Mononuclear cell (primary cell): ENCODE data around the gene TANGO2. TPM values are rescaled to one million over a fixed set of nuclear protein-coding genes. Genes with fewer than 3 reads are reported as not detected.

Experiments
- H3K27me3 ChIP-seq: 2 replicates; pipeline ENCODE4 v1.6.0; 2011; ENCODE audit warnings: low read length, control low read depth; ENCODE audit not compliant: insufficient read depth
- H3K4me1 ChIP-seq: 2 replicates; pipeline ENCODE4 v1.5.1; 2011; ENCODE audit warnings: mild to moderate bottlenecking, low read length, control low read depth; ENCODE audit not compliant: insufficient read depth
- H3K4me3 ChIP-seq: 2 replicates; pipeline ENCODE4 v1.5.1; 2011; ENCODE audit warnings: mild to moderate bottlenecking, low read length, moderate library complexity
- H3K9me3 ChIP-seq: 2 replicates; pipeline ENCODE4 v1.5.1; 2011; ENCODE audit warnings: low read depth, mild to moderate bottlenecking, control low read depth, low read length
- total RNA-seq: library from RNA; depleted of rRNA; stranded (reverse); fragments of >200 nt; gene quantifications from one replicate; pipeline ENCODE4 v1.2.3, GENCODE V29; 2012

Gene TANGO2
- total RNA-seq, 1 donor, result 20.1 TPM

DNA sequence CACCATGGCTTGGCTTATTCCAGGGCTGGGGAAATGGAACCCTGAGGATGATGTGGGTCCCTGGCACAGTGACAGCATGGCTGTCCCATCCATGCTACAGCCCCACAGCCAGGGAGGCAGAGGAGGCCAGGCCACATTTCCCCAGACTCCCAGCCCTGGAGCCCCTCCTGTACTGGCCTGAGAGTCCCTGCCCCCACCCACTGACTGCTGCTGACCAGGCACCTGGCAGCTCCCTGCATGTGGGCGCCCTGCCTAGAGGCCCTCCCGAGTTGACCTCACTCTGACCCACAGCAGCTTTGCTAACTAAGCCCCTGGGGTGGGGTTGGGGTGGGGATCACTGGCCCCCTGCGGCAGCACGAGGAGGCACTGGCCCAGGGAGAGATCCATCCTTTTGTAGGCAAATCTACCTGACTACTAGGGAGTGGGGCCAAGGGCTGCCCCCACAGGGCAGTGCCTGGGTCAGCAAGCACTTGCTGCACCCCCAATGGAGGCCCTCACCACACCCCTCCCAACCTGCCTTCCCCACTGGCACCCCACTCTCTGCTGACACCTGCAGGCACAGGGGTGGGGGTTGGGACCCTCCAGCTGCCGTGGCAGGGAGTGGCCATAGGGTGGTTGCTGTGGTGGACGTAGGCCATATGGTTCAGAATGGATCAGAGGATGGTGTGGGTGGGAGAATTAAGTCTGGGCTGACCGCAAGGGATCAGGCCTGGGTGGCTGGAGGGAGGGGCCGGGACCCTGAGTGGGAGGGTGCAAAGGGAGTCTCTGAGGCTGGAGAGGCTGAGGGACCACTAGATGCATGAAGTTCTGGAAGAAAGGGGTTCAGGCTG lies 21.7 kb upstream of the TANGO2 start:
- Histone ChIP-seq H3K9me3 (peaks cover 13% of the 10 kb centered on the region), H3K27me3 (no peaks in the 10 kb centered on the region), H3K4me3 (no peak overlapping the region), H3K4me1 (no peaks in the 10 kb centered on the region)

DNA sequence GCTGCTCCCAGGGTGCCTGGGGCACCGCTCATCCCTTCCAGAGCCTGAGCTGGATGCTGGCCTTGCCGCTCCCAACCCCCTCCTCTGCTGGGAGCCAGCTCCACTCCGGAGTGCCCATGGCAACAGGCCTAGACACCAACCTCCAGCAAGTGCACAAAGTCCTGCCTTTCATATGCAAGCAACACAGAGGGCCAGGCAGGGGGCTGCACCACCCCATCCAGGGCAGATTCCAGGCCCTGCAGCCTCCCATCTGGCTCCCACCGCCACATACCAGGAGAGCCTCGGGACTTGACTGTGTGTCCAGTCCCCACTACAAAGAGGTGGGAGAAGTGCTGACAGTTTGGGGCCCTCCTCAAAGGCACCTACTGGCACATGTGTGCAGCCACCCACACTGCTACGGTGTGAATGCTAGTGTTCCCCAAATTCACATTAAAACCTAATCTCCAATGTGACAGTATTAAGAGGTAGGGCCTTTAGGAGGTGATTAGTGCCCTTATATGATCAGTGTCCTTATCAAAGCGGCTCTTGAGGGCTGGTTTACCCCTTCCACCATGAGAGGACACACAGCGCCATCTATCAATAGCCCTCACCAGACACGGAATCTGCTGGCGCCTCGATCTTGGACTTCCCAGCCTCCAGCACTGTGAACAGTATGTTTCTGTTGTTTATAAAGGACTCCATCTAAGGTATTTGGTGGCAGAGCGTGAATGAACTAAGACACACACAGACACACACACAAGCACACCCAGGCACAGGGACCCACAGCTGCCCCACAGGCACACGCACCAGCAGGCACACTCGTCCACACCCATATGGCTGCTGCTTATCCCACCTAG lies 20.4 kb upstream of the TANGO2 start:
- Histone ChIP-seq H3K27me3 (no peaks in the 10 kb centered on the region), H3K9me3 (peaks cover 18% of the 10 kb centered on the region), H3K4me1 (no peaks in the 10 kb centered on the region), H3K4me3 (no peak overlapping the region)

DNA sequence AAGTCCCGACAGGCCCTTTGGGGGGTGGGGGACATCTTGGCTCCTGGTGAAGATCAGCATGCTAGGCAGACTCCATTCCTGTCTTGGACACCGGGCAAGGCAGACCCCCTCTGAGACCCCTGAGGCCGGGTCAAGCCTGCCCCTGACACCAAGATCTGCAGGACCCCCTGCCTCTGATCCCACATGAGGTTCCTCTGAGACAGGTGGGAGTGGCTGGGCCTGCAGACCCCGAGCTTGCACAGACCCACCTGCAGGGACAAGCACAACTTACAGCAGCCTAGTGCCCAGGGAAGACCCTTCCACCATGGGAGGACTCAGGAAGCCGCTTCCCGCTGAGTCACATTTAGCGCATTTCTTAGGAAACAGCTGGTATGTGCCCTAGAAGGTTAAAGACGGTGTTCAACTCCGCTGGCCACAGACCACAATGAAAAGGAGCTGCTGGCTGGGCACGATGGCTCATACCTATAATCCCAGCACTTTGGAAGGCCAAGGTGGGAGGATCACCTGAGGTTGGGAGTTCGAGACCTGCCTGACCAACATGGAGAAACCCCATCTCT lies 19.8 kb upstream of the TANGO2 start:
- Histone ChIP-seq H3K27me3 (no peaks in the 10 kb centered on the region), H3K9me3 (peaks cover 18% of the 10 kb centered on the region), H3K4me3 (no peak overlapping the region), H3K4me1 (no peaks in the 10 kb centered on the region)

DNA sequence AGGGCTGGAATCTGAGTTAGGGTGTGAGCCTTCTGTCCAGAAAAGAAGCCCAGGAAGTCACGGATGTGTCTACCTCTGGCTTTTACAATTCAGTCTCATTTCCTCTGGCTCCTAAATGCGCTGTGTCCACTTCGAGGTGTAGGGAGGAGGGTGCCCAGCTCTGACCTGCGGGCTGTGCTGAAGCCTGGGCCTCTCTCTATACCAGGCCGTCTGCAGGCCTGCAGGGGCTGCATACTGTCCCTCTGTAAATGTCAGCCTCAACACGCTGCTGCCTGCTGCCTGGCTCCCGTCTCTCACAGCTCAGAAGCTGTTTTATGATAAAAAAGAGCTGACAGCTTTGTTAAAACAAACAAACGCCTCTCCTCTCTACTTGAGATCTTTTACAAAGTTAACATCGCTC lies 18.8 kb upstream of the TANGO2 start:
- H3K9me3 ChIP-seq, result peaks cover 18% of the 10 kb centered on the region
- H3K4me3 ChIP-seq, result no peak overlapping the region
- no peaks in the 10 kb centered on the region for H3K4me1 ChIP-seq
- H3K27me3 ChIP-seq, result no peaks in the 10 kb centered on the region

DNA sequence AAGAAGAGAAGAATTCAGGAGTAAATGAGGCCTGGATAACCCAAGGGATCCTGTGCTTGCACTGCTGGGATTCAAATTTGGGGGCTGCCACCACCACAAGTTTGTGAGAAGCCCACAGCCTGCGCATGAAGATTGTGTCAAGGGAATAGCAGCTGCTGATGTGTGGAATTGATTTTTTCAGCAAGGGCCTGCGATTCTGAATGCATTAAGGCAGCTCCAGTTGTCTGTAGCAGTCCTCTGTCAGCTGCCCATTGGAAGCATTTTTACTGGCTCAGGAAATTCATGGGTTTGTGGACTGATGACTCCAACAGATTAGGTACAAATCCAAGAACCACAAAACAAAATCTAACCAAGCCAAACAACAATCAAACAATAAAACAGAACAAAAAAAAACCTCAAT lies 18.3 kb upstream of the TANGO2 start:
- no peaks in the 10 kb centered on the region for H3K27me3 ChIP-seq
- H3K4me3 ChIP-seq, result no peak overlapping the region
- peaks cover 18% of the 10 kb centered on the region for H3K9me3 ChIP-seq
- H3K4me1 ChIP-seq, result no peaks in the 10 kb centered on the region

- Histone ChIP-seq H3K9me3 (peaks cover 18% of the 10 kb centered on the region), H3K4me3 (no peak overlapping the region), H3K27me3 (no peaks in the 10 kb centered on the region), H3K4me1 (no peaks in the 10 kb centered on the region)
Measured at GRCh38 chr22:20003304-20003703, 17.6 kb upstream of the TANGO2 start.

GRCh38 chr22:20004464-20004863 lies 16.4 kb upstream of the TANGO2 start:
- Histone ChIP-seq H3K27me3 (no peaks in the 10 kb centered on the region), H3K4me3 (no peak overlapping the region), H3K4me1 (no peaks in the 10 kb centered on the region), H3K9me3 (peaks cover 18% of the 10 kb centered on the region)

DNA sequence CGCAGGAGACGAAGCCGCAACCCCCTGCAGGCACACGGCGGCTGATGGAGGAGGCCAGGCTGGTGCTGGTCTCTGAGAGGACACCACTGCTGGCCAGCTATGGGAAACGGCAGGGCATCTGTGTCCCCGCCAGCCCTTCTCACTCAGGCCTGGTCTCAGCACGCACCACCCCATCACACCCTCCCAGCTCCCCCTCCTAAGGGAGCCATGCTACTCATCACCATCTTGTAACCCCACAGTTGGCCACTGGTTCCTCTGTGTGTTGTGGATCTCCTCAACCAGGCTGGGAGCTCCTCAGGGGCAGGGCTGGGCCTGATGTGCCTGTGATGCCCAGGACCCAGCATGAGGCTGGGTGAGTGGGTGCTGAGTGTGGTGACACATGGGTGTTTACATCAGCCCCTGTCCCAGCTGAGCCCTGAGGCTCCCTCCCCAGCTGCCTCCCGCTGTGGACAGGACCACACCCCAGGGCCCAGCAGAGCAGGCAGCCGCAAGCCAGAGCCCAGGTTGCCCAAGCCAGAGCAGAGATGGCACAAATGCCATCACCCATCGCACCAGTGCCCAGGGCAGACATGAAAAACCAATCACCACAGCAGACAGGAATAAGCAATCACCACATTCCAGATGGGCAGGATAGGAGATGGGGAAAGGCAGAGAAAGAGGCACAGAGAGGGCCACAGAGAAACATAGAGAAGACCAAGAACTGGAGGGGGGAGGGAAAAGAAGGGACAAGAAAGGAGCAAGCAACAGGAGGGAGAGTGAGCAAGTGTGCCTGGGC lies 12.5 kb upstream of the TANGO2 start:
- no peak overlapping the region for H3K4me3 ChIP-seq
- H3K4me1 ChIP-seq, result no peaks in the 10 kb centered on the region
- no peaks in the 10 kb centered on the region for H3K27me3 ChIP-seq
- H3K9me3 ChIP-seq, result peaks cover 10% of the 10 kb centered on the region

- no peaks in the 10 kb centered on the region for H3K4me1 ChIP-seq
- H3K27me3 ChIP-seq, result no peaks in the 10 kb centered on the region
- no peak overlapping the region for H3K4me3 ChIP-seq
- peaks cover 6% of the 10 kb centered on the region for H3K9me3 ChIP-seq
Measured at GRCh38 chr22:20009018-20009491, 11.9 kb upstream of the TANGO2 start.

GRCh38 chr22:20009582-20010306 lies 11.2 kb upstream of the TANGO2 start:
- Histone ChIP-seq H3K4me1 (no peaks in the 10 kb centered on the region), H3K27me3 (no peaks in the 10 kb centered on the region), H3K9me3 (no peaks in the 10 kb centered on the region), H3K4me3 (no peak overlapping the region)

- Histone ChIP-seq H3K4me1 (no peaks in the 10 kb centered on the region), H3K27me3 (peaks cover 7% of the 10 kb centered on the region), H3K4me3 (no peak overlapping the region), H3K9me3 (no peaks in the 10 kb centered on the region)
Measured at GRCh38 chr22:20010307-20011122, 10.4 kb upstream of the TANGO2 start.

- Histone ChIP-seq H3K27me3 (peaks cover 10% of the 10 kb centered on the region), H3K4me3 (no peak overlapping the region), H3K9me3 (no peaks in the 10 kb centered on the region), H3K4me1 (no peaks in the 10 kb centered on the region)
Measured at GRCh38 chr22:20011123-20011992, 9.6 kb upstream of the TANGO2 start.
